Coronary artery (tissue), 2 donors: ENCODE data around the gene CARD6.
"Not testable (repeated sequence)": the region's sequence is repeated elsewhere in the genome, so short reads cannot be mapped to it uniquely, and the experiment has no call there.

ENCODE experiments used
- DNase-seq: peaks from one replicate; pipeline ENCODE4 v3.0.0-alpha.2; 2017; ENCODE audit warnings: low spot score
- H3K27ac ChIP-seq, 2 donors: fragments of 200-600 bp; sonication (generic); one replicate each; pipeline ENCODE4 v1.5.1; 2016 to 2019
- H3K4me3 ChIP-seq: fragments of 200-600 bp; sonication (generic); 2 replicates; pipeline ENCODE4 v1.5.1; 2016; ENCODE audit warnings: mild to moderate bottlenecking, moderate library complexity
- CTCF ChIP-seq: fragments of 200-600 bp; sonication (generic); IDR thresholded peaks from one replicate; pipeline ENCODE4 v1.5.1; 2019; ENCODE audit warnings: antibody characterized with exemption

CARD6 gene

GRCh38 chr5:40823459-40823858, 17.7 kb upstream of the CARD6 start:
- Histone ChIP-seq H3K4me3 (no peak overlapping the region), H3K27ac (no peak overlapping the region)
- no peak for TF ChIP-seq CTCF
- DNase-seq: no peak

DNA sequence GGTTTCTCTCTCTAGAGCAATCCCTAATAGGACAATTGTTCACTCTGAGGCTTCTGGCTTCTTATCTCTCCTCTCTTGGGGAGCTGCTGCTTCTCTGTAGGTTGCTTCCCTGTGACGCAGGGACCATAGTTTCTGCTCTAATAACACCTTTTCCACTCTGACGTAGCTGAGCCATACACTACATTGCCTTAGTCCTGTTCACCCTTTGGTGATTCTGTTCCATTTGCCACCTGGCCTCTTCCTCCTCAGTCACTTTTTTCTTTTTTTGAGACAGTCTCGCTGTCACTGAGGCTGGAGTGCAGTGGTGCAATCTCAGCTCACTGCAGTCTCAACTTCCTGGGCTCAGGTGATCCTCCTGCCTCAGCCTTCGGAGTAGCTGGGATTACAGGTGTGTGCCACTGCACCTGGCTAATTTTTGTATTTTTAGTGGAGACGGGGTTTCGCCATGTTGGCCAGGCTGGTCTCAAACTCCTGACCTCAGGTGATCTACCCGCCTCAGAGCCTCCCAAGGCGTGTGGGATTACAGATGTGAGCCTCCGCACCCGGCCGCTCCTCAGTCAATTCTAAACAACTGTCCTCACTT, 15.6 kb upstream of the CARD6 start:
- not testable (repeated sequence) for DNase-seq, H3K27ac ChIP-seq, H3K4me3 ChIP-seq

GRCh38 chr5:40826489-40827187, 14.5 kb upstream of the CARD6 start:
- DNase-seq: no peak
- no peak overlapping the region for H3K4me3 ChIP-seq
- no peak for TF ChIP-seq CTCF
- H3K27ac ChIP-seq: no peak overlapping the region

DNA sequence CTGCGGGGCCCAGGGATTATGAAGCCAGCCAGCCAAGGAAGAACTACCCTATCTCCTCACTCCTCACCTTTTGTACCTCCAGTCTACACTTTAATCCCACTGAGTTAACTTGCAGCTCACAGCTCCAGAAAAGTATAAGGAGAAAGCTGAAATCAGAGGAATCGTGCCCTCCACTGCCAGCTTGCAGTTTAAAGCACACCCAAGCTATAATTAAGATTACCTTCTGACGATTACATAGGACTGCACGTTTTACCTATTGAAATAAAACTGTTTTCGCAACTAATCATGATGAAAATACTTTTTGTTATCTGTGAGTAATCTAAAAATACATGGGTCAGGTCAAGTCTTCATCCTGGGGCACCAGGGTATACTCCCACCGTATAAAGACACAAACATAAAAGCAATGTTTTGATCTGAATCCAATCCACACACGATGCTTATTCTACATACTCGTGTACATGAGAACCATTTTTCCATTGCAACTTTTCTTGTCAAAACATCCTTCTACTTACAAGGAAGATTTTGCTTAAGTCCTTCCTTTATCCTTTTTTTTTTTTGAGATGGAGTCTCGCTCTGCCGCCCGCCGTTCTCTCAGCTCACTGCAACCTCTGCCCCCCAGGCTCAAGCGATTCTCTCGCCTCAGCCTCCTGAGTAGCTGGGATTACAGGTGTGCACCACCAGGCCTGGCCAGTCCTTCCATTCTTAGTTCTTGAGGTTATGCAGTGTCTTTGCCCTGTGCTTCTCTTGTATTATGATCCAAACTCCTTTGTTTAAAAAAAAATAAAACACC, 13.8 kb upstream of the CARD6 start:
- no peak overlapping the region for H3K4me3 ChIP-seq
- no peak for TF ChIP-seq CTCF
- no peak overlapping the region for H3K27ac ChIP-seq
- no peak for DNase-seq

GRCh38 chr5:40828021-40828631, 13.0 kb upstream of the CARD6 start:
- no peak for DNase-seq
- H3K4me3 ChIP-seq: no peak overlapping the region
- no peak overlapping the region for H3K27ac ChIP-seq
- no peak for TF ChIP-seq CTCF

DNA sequence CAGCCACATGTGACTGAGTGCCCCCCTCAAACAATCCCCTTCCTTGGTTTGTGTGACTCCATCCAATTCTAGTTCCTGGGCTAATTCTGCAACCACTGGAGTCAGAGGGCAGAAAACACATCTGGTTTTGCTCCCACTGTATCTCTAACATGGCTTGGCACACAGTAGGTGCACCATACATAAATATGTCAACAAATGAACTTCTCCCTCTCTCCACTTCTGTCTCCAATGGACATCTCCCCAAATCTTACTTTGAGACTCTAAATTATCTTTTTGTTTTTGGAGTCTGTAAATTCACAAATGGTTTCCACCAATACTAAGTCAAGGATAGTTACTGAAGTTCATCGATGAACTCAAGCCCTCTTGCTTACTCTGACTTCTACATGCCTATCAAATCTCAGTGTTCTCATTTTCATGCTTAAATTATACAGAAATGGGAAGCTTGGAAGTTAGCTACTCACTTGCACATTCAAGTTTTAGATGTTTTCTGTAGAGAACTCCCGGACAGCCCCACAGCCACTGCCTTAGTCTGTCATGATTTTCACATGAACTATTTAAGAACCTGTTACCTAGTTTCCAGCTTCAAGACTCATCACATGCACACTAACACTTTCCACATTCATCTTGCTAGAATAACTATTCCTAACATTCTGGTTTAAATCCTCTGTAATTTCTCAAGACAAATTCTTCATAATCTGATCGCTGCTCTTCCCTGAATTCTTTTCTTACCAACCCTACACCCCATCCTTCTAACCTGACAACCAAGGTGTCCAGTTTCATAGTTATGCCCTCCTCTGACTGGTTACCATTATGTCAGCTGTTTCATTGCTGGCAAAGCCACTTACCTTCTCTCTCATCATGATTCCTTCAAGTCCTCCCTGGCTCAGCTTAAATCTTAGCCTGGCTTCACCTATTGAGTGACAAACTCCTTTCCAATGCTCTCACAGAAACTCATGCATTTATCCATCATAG, 12.2 kb upstream of the CARD6 start:
- TF ChIP-seq CTCF: no peak
- no peak for DNase-seq
- Histone ChIP-seq H3K4me3 (no peak overlapping the region), H3K27ac (no peak overlapping the region)
